Astrocyte of the spinal cord (primary cell): ENCODE results near the gene ROBO4.

ENCODE experiments used
- DNase-seq: peaks from one replicate; pipeline ENCODE4 v3.0.0; 2011; ENCODE audit warnings: low read depth, low spot score
- H3K4me3 ChIP-seq: 2 replicates; pipeline ENCODE4 v1.5.1; 2011; ENCODE audit warnings: low read depth, mild to moderate bottlenecking, low read length, moderate library complexity
- in situ Hi-C: cut with HindIII; loops from 2 replicates; pipeline ENCODE4 v1.10.0; 2017; ENCODE audit warnings: low sequenced_read_pairs
- TF ChIP-seq, protein P1 (sequence below): IDR thresholded peaks from 2 replicates; pipeline ENCODE4 v1.5.1; 2012; ENCODE audit warnings: low read depth, mild to moderate bottlenecking, low read length, inconsistent platforms

ROBO4 gene

GRCh38 chr11:124886476-124886875, 11.2 kb downstream of the ROBO4 start:
- no peak for DNase-seq
- in situ Hi-C loops: no loop called here
- TF ChIP-seq, protein P1, sequence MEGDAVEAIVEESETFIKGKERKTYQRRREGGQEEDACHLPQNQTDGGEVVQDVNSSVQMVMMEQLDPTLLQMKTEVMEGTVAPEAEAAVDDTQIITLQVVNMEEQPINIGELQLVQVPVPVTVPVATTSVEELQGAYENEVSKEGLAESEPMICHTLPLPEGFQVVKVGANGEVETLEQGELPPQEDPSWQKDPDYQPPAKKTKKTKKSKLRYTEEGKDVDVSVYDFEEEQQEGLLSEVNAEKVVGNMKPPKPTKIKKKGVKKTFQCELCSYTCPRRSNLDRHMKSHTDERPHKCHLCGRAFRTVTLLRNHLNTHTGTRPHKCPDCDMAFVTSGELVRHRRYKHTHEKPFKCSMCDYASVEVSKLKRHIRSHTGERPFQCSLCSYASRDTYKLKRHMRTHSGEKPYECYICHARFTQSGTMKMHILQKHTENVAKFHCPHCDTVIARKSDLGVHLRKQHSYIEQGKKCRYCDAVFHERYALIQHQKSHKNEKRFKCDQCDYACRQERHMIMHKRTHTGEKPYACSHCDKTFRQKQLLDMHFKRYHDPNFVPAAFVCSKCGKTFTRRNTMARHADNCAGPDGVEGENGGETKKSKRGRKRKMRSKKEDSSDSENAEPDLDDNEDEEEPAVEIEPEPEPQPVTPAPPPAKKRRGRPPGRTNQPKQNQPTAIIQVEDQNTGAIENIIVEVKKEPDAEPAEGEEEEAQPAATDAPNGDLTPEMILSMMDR: no peak

GRCh38 chr11:124884869-124885479, 12.7 kb downstream of the ROBO4 start:
- TF ChIP-seq, protein P1: no peak
- DNase-seq: no peak
- no peak overlapping the region for H3K4me3 ChIP-seq
- in situ Hi-C loops: no loop called here

More at GRCh38 chr11:124886476-124886875, 11.2 kb downstream of the ROBO4 start:
- H3K4me3 ChIP-seq: no peak overlapping the region

DNA sequence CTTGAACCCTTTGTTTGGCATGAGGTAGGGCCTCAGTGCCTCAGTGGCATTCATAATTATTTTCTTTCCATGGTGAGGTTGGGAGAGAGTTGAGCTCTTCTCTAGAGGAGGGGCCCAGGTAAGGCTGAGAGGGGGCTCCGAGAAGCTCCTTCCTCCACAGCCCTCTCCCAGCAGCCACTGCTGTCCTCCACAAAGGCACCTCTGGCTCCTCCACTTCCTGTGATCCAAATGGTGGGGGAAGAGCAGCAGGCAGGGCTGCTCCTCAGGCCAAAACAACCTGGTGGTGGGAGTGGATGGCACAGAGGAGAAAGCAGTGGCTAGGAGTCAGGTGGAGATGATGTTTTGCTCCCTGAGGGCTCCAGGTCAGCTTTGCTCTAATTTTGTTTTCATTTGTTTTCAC, 13.3 kb downstream of the ROBO4 start:
- no peak overlapping the region for H3K4me3 ChIP-seq
- no peak for DNase-seq
- in situ Hi-C loops: no loop called here
- TF ChIP-seq, protein P1: no peak

- peak; percentile 13 for DNase-seq
- H3K4me3 ChIP-seq: no peak overlapping the region
- in situ Hi-C loops: no loop called here
- TF ChIP-seq, protein P1: no peak
These were observed 15.2 kb downstream of the ROBO4 start for GRCh38 chr11:124882339-124883071.

- no peak for DNase-seq
- no peak overlapping the region for H3K4me3 ChIP-seq
- TF ChIP-seq, protein P1: no peak
- in situ Hi-C loops: no loop called here
These were observed 16.7 kb downstream of the ROBO4 start for GRCh38 chr11:124880958-124881357.

DNA sequence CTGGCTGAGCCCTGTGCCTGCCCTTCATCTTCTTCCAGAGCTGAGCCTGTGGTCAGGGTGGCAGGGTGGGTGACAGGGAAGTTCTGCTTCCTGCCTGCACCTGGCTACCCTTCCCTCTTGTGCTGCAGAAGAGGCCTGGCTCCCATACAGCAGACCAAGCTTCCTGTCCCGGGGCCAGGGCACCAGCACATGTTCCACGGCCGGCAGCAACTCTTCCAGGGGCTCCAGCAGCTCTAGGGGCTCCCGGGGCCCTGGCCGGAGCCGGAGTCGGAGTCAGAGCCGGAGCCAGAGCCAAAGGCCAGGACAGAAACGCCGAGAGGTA, 17.4 kb downstream of the ROBO4 start:
- in situ Hi-C loops: no loop called here
- DNase-seq: no peak
- H3K4me3 ChIP-seq: no peak overlapping the region
- TF ChIP-seq, protein P1: no peak
